GM08714 (cell line): ENCODE data around the gene STRIT1.

Source experiments
- H3K4me3 ChIP-seq: fragments of 200-500 bp; sonication (Bioruptor generic); 2 replicates; pipeline ENCODE4 v1.5.1; 2014; ENCODE audit warnings: mild to moderate bottlenecking, low read length, inconsistent platforms
- ZNF274 ChIP-seq: IDR thresholded peaks from 2 replicates; pipeline ENCODE4 v1.6.1; 2012; ENCODE audit warnings: mild to moderate bottlenecking, low read depth, low read length

Gene STRIT1

GRCh38 chr3:155293516-155293915, at the start of gene STRIT1:
TSS of gene STRIT1 (minus strand) at chr3:155293683.
- no peak within 1 kb of the TSS for H3K4me3 ChIP-seq
- no peak for TF ChIP-seq ZNF274

GRCh38 chr3:155342344-155342743, 48.9 kb upstream of the STRIT1 start:
- no peak overlapping the region for H3K4me3 ChIP-seq
- no peak for TF ChIP-seq ZNF274

GRCh38 chr3:155339052-155339451, 45.6 kb upstream of the STRIT1 start:
- TF ChIP-seq ZNF274 = no peak

GRCh38 chr3:155335724-155336354, 42.4 kb upstream of the STRIT1 start:
- no peak overlapping the region for H3K4me3 ChIP-seq
- no peak for TF ChIP-seq ZNF274

More at GRCh38 chr3:155339052-155339451, 45.6 kb upstream of the STRIT1 start:
- no peak overlapping the region for H3K4me3 ChIP-seq

GRCh38 chr3:155334914-155335723, 41.6 kb upstream of the STRIT1 start:
- no peak for TF ChIP-seq ZNF274
- no peak overlapping the region for H3K4me3 ChIP-seq

- no peak for TF ChIP-seq ZNF274
- H3K4me3 ChIP-seq = no peak overlapping the region
These were observed 40.9 kb upstream of the STRIT1 start for GRCh38 chr3:155334215-155334913.

GRCh38 chr3:155332716-155333115, 39.2 kb upstream of the STRIT1 start:
- no peak for TF ChIP-seq ZNF274
- no peak overlapping the region for H3K4me3 ChIP-seq

GRCh38 chr3:155331078-155331477, 37.6 kb upstream of the STRIT1 start:
- no peak for TF ChIP-seq ZNF274
- no peak overlapping the region for H3K4me3 ChIP-seq

- H3K4me3 ChIP-seq = no peak overlapping the region
- TF ChIP-seq ZNF274 = no peak
These were observed 36.9 kb upstream of the STRIT1 start for GRCh38 chr3:155330370-155330769.

- no peak overlapping the region for H3K4me3 ChIP-seq
- TF ChIP-seq ZNF274 = no peak
These were observed 36.1 kb upstream of the STRIT1 start for GRCh38 chr3:155329513-155330048.

- H3K4me3 ChIP-seq = no peak overlapping the region
- TF ChIP-seq ZNF274 = no peak
These were observed 34.4 kb upstream of the STRIT1 start for GRCh38 chr3:155327871-155328270.

- TF ChIP-seq ZNF274 = no peak
- H3K4me3 ChIP-seq = no peak overlapping the region
These were observed 33.9 kb upstream of the STRIT1 start for GRCh38 chr3:155327430-155327829.

- TF ChIP-seq ZNF274 = no peak
- no peak overlapping the region for H3K4me3 ChIP-seq
These were observed 33.4 kb upstream of the STRIT1 start for GRCh38 chr3:155326901-155327300.

- TF ChIP-seq ZNF274 = no peak
- H3K4me3 ChIP-seq = no peak overlapping the region
These were observed 32.8 kb upstream of the STRIT1 start for GRCh38 chr3:155326244-155326643.
